Duodenal mucosa (tissue), 2 donors: ENCODE results near the gene KRT2.

ENCODE experiments used
- H3K27ac ChIP-seq: one replicate; pipeline ENCODE4 v1.7.0; 2013; ENCODE audit warnings: low read depth, low read length
- H3K27me3 ChIP-seq, 2 donors: one replicate each; pipeline ENCODE4 v1.7.0; 2013; ENCODE audit warnings: low read length in 2 of 2, control low read depth in 1 of 2; ENCODE audit not compliant: insufficient read depth in 2 of 2, control insufficient read depth in 1 of 2
- H3K36me3 ChIP-seq, 2 donors: one replicate each; pipeline ENCODE4 v1.7.0; 2013; ENCODE audit warnings: low read length in 2 of 2, control low read depth in 1 of 2; ENCODE audit not compliant: insufficient read depth in 2 of 2, control insufficient read depth in 1 of 2
- H3K4me1 ChIP-seq, 2 donors: one replicate each; pipeline ENCODE4 v1.7.0; 2013; ENCODE audit warnings: low read length in 2 of 2, control low read depth in 1 of 2; ENCODE audit not compliant: insufficient read depth in 2 of 2, control insufficient read depth in 1 of 2
- H3K4me3 ChIP-seq, 2 donors: one replicate each; pipeline ENCODE4 v1.7.0; 2013; ENCODE audit warnings: low read length in 2 of 2, low read depth in 1 of 2
- H3K9ac ChIP-seq, 2 donors: one replicate each; pipeline ENCODE4 v1.7.0; 2013; ENCODE audit warnings: low read length in 2 of 2, low read depth in 1 of 2
- H3K9me3 ChIP-seq, 2 donors: one replicate each; pipeline ENCODE4 v1.7.0; 2013; ENCODE audit warnings: low read length in 2 of 2, control low read depth in 1 of 2; ENCODE audit not compliant: control insufficient read depth in 1 of 2

The KRT2 gene

DNA sequence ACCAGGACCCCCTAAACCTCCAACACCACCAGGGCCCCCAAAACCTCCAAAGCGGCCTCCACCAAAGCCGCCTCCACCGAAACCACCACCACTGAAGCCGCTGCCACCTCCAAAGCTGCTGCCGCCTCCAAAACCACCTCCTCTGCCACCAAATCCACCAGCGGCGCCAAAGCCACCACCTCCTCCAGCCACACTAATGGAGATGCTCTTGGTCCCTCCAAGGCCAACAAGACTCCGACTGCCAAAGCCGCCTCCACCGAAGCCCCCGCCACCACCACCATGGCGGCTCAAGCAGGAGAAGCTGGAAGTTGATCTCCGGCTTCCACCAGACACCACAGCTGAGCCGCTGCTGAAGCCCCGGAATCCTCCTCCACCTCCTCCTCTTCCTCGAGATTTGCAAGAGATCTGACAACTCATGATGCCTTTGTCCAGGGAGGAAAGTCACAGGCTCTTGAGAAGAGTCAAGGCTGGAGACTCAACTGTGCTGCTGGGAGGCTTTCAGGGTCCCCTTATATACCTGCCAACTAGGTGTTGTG, at the start of gene KRT2:
TSS of gene KRT2 (minus strand) at position 486 of the 536 bp plus-strand sequence. CDS start at position 417, 69 bp downstream.
- Histone ChIP-seq H3K4me1 (peaks cover 56 to 57% of the 10 kb centered on the region in 2 donors), H3K4me3 (peak within 1 kb of the TSS in 1 of 2 donors; percentile 41), H3K36me3 (no peaks in the 10 kb centered on the region), H3K27me3 (peaks cover 0 to 3% of the 10 kb centered on the region in 2 donors), H3K9ac (no peak within 1 kb of the TSS), H3K27ac (no peak within 1 kb of the TSS), H3K9me3 (no peaks in the 10 kb centered on the region)

DNA sequence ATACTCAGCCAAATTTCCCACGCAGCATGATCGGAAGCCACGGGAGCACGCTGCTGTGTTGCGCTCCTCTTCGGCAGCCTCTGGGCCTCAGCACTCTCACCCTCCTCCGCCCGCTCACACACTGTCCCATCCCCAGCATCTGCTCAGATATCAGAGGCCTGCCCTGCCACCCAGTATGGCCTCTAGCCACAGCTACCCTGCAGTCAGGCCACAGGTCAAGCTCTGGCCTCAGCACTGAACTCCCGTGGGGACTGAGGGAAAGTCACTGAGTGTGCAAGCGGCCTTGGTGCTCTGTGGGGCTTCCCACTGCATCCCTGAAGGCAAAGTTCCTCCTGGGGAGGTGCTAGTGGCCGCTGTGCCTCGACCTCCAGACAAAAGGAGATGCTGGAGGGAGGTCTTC, 49.3 kb upstream of the KRT2 start:
- Histone ChIP-seq H3K4me3 (no peak overlapping the region), H3K9ac (no peak overlapping the region), H3K4me1 (peaks cover 5 to 10% of the 10 kb centered on the region in 2 donors), H3K27ac (no peak overlapping the region), H3K36me3 (no peaks in the 10 kb centered on the region), H3K27me3 (no peaks in the 10 kb centered on the region), H3K9me3 (no peaks in the 10 kb centered on the region)

DNA sequence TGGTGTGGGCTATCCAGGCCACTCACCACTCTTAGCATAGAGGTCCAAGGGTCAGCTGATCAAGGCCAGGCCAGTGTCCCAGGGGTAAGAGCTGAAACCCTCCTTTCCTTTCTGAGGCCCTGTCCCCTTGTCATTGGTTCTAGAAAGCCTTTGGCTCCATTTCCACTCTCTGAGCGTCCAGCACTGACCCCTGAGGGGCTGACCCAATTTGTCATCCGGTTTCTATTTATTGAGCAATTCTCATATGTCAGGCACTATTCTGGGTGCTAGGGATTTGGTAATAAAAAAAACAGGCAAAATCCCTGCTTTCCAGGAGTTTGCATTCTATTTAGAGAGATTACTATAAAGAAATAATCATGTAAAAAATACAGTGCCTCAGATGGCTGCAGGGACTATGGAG, 47.9 kb upstream of the KRT2 start:
- Histone ChIP-seq H3K4me3 (no peak overlapping the region), H3K27me3 (no peaks in the 10 kb centered on the region), H3K9ac (no peak overlapping the region), H3K9me3 (no peaks in the 10 kb centered on the region), H3K27ac (no peak overlapping the region), H3K4me1 (peaks cover 5 to 10% of the 10 kb centered on the region in 2 donors), H3K36me3 (no peaks in the 10 kb centered on the region)

DNA sequence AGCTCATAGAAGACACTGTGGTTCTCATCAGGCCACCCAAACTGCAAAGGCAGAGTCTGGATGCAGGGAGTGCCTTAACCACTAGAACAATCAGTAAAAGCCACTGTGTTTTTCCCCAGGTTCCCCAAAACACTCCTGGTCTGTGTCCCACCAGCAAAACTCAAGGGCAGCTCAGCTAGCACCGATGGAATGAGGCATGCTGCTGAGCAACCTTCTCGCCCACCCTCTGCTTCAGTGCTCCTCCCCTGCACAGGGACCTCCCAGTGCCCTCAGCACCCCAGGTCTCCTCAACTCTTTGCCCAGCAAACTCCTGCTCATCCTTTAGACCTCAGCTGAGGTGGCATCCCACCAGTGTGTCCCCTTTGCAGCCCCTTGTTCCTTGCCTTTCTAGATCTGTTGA, 47.4 kb upstream of the KRT2 start:
- H3K9me3 ChIP-seq: no peaks in the 10 kb centered on the region
- no peak overlapping the region for H3K27ac ChIP-seq
- H3K4me3 ChIP-seq: no peak overlapping the region
- no peak overlapping the region for H3K9ac ChIP-seq
- H3K27me3 ChIP-seq: no peaks in the 10 kb centered on the region
- peaks cover 5 to 10% of the 10 kb centered on the region in 2 donors for H3K4me1 ChIP-seq
- no peaks in the 10 kb centered on the region for H3K36me3 ChIP-seq

DNA sequence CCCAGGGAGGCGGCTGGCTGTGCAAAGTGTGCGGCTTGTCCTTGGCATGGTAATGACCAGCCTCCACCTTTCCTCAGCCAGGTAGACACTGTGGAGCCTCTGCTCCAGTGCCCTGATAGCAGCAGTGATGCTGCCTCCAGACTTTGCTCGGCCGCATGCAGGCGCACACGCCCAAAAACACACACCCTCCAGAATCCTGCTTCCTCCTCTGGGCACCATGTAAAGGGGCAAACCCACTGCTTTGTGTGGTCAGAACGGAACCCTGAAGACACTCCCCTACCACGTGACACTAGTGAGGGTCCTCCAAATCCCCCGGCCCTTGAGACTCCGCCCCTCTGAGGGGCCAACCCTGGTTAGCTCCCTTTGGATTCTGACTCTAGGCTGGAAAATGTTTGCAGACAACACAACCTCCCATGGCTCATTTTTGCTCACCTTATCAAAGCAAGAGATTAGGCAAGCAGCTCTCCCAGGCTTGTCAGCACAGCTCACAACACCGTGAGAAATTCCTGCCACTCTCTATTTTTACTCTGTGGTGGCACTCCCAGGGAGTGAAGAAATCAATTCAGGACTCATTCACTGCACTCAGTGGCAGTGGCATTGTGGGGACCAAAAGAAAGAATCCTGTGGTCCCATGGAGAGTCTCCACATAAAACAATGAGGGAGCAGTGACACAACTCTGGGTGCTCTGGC, 46.8 kb upstream of the KRT2 start:
- Histone ChIP-seq H3K27me3 (no peaks in the 10 kb centered on the region), H3K4me1 (peaks cover 5 to 10% of the 10 kb centered on the region in 2 donors), H3K9me3 (no peaks in the 10 kb centered on the region), H3K36me3 (no peaks in the 10 kb centered on the region), H3K27ac (no peak overlapping the region), H3K9ac (no peak overlapping the region), H3K4me3 (no peak overlapping the region)

DNA sequence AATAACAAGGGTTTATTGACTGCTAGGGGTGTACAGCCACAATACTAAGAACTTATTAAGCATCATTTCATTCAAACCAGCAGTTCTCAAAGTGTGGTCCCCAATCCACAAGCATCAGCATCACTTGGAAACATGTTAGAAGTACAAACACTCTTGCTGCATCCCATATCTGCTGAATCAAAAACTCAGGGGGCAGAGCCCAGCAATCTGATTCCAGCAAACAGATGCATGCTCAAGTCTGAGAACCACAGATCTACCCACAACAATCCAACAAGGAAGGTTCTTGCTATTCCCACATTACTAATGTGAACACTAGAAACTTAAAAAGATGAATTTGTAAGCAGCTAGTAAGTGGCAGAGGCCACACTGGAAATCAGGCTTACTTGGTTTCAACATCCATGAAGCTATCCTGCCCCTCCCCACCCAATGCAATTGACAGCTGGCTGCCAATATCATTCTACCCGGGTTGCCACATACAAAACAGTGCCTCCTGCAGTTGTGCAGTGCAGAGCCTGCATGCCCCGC, 45.1 kb upstream of the KRT2 start:
- H3K4me1 ChIP-seq: peaks cover 5 to 10% of the 10 kb centered on the region in 2 donors
- peaks cover 0 to 9% of the 10 kb centered on the region in 2 donors for H3K27me3 ChIP-seq
- H3K9me3 ChIP-seq: no peaks in the 10 kb centered on the region
- H3K9ac ChIP-seq: no peak overlapping the region
- H3K4me3 ChIP-seq: no peak overlapping the region
- no peaks in the 10 kb centered on the region for H3K36me3 ChIP-seq
- H3K27ac ChIP-seq: no peak overlapping the region

DNA sequence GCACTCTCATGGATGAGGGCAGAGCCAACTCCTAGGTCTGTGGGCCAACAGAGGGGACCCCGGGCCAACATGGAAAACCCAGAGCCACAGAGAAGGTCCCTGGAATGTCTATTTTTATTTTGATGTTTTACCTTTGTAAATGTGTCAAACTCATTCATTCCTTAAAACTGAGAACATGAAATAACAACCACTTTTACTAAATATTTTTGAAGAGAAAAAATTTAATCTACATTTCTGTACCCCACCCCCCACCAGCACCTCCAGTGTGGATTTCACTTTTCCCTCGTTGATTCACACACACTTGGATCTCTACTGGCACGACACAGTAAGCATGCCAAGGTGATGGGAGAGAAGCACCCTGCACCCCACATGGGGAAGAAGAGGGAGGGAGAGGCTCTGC, 44.6 kb upstream of the KRT2 start:
- no peaks in the 10 kb centered on the region for H3K36me3 ChIP-seq
- peaks cover 5 to 9% of the 10 kb centered on the region in 2 donors for H3K27me3 ChIP-seq
- peaks cover 5 to 10% of the 10 kb centered on the region in 2 donors for H3K4me1 ChIP-seq
- no peak overlapping the region for H3K27ac ChIP-seq
- H3K4me3 ChIP-seq: no peak overlapping the region
- no peak overlapping the region for H3K9ac ChIP-seq
- no peaks in the 10 kb centered on the region for H3K9me3 ChIP-seq

DNA sequence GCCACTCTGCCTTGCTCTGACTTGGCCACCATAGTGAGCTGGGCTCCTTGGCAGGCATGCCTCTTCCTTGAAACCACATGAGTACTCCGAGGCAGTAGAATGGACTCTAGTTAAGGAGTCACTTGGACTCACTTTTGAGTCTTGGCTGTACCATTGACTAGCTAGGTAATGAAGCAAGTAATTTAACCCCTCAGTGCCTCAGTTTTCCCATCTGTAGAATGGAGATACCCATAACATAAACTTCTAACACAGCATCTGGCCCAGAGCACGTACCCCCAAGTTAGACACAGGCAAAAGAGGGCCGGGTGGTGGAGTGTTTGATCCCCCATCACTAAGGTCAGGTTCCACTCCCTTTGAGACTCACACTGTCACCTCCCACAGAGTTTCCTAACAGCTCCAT, 43.0 kb upstream of the KRT2 start:
- Histone ChIP-seq H3K4me1 (peaks cover 9 to 17% of the 10 kb centered on the region in 2 donors), H3K27ac (no peak overlapping the region), H3K36me3 (no peaks in the 10 kb centered on the region), H3K27me3 (peaks cover 9 to 17% of the 10 kb centered on the region in 2 donors), H3K9me3 (no peaks in the 10 kb centered on the region), H3K9ac (no peak overlapping the region), H3K4me3 (no peak overlapping the region)

DNA sequence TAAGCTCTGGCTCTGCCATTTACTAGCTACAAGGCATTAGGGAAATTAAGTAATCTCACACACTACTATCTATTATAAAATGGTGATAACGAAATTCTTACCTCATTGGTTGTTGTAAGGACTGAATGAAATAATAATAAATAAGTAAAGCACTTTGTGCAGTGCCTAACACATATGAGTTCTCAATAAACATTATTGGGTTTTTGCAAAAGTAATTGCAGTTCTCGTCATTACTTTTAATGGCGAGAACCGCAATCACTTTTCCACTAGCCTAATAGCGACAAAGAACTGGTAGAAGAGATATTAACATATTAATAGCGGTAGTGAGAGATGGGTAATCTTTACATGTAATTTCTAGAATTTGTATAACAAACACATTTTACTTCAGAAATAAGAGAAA, 42.1 kb upstream of the KRT2 start:
- Histone ChIP-seq H3K9ac (no peak overlapping the region), H3K4me3 (no peak overlapping the region), H3K9me3 (no peaks in the 10 kb centered on the region), H3K36me3 (no peaks in the 10 kb centered on the region), H3K27me3 (peaks cover 9 to 19% of the 10 kb centered on the region in 2 donors), H3K27ac (no peak overlapping the region), H3K4me1 (peaks cover 9 to 17% of the 10 kb centered on the region in 2 donors)

DNA sequence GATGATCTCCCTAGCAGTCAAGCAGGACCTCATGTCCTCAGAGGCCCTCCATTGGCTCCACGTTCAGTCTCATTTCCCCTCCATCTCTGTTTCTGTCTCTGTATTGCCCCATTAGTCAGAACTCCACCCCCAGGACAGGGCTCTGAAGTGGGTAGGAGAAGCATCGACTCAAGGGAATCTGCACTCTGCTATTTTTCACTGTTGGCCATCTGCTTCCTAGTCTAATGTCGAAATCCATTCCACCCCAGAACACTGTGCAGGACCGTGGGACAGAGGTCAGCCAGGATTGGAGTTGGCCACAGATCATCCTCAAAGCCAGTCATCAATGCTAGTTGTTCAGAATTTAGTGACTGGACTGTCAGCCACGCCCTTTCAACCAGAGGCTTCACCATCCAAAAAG, 41.2 kb upstream of the KRT2 start:
- Histone ChIP-seq H3K36me3 (no peaks in the 10 kb centered on the region), H3K4me1 (peaks cover 4 to 10% of the 10 kb centered on the region in 2 donors), H3K9ac (no peak overlapping the region), H3K27ac (no peak overlapping the region), H3K9me3 (no peaks in the 10 kb centered on the region), H3K4me3 (no peak overlapping the region), H3K27me3 (peaks cover 9 to 19% of the 10 kb centered on the region in 2 donors)
